Measurements from ENCODE around the gene KRT72. TPM values are rescaled to one million over a fixed set of nuclear protein-coding genes. Genes with fewer than 3 reads are reported as not detected.

The KRT72 gene
- total RNA-seq, 1 donor: not detected

DNA sequence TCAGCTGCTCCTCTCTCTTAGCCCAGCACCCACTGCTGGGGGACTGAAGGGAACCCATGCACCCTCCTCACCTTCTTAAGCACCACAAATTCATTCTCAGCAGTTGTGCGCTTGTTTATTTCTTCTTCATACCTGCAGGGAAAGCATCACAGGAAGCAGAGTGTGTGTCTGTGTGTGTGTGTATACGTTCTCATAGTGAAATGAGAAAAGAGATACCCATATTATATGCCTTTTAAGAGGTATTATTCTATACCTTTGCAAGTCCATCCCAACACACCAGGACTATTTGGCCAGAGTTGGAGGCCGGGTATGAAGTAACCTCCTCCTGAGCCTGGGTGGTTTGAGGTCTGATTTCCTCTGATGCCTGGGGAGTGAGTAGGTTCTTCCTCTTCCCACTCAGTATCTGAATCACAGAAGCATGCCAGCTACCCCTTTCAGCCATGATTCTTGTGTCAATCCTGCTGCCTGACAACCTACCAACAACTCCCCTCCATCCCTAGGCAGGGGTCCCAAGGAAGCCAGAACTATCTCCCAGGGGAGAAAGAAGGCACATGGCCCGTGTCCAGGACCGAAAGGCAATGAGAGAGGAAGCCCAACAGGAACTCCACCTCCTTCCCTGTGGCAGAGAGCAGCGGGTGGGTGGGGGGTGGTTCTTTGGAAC is 14.1 kb upstream of the KRT72 start:
- H3K27me3 ChIP-seq (ENCODE audit: insufficient read depth, low read length): peaks cover 17% of the 10 kb centered on the region
- no peaks in the 10 kb centered on the region for H4K20me1 ChIP-seq (ENCODE audit: insufficient read depth, low read length)
- H3K4me2 ChIP-seq (ENCODE audit: insufficient read depth, low read length): no peak overlapping the region
- TF ChIP-seq, protein P1, sequence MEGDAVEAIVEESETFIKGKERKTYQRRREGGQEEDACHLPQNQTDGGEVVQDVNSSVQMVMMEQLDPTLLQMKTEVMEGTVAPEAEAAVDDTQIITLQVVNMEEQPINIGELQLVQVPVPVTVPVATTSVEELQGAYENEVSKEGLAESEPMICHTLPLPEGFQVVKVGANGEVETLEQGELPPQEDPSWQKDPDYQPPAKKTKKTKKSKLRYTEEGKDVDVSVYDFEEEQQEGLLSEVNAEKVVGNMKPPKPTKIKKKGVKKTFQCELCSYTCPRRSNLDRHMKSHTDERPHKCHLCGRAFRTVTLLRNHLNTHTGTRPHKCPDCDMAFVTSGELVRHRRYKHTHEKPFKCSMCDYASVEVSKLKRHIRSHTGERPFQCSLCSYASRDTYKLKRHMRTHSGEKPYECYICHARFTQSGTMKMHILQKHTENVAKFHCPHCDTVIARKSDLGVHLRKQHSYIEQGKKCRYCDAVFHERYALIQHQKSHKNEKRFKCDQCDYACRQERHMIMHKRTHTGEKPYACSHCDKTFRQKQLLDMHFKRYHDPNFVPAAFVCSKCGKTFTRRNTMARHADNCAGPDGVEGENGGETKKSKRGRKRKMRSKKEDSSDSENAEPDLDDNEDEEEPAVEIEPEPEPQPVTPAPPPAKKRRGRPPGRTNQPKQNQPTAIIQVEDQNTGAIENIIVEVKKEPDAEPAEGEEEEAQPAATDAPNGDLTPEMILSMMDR (IDR thresholded peaks at IDR 0.05; ENCODE audit: extremely low read depth, low read depth, low read length): no peak
- no peaks in the 10 kb centered on the region for H3K9me3 ChIP-seq (ENCODE audit: low read depth, low read length)
- H3K4me3 ChIP-seq (ENCODE audit: insufficient read depth, low read length): no peak overlapping the region
- H3K79me2 ChIP-seq (ENCODE audit: insufficient read depth, low read length): no peaks in the 10 kb centered on the region
- no peaks in the 10 kb centered on the region for H3K36me3 ChIP-seq (ENCODE audit: insufficient read depth, low read length)
- H2AFZ ChIP-seq (ENCODE audit: low read length): no peak overlapping the region
- peaks cover 3% of the 10 kb centered on the region for H3K4me1 ChIP-seq (ENCODE audit: insufficient read depth, low read length)
- H3K27ac ChIP-seq (ENCODE audit: low read depth, low read length): no peak overlapping the region
- DNase-seq (ENCODE audit: insufficient read length, low spot score, missing footprints): peak; percentile 85

DNA sequence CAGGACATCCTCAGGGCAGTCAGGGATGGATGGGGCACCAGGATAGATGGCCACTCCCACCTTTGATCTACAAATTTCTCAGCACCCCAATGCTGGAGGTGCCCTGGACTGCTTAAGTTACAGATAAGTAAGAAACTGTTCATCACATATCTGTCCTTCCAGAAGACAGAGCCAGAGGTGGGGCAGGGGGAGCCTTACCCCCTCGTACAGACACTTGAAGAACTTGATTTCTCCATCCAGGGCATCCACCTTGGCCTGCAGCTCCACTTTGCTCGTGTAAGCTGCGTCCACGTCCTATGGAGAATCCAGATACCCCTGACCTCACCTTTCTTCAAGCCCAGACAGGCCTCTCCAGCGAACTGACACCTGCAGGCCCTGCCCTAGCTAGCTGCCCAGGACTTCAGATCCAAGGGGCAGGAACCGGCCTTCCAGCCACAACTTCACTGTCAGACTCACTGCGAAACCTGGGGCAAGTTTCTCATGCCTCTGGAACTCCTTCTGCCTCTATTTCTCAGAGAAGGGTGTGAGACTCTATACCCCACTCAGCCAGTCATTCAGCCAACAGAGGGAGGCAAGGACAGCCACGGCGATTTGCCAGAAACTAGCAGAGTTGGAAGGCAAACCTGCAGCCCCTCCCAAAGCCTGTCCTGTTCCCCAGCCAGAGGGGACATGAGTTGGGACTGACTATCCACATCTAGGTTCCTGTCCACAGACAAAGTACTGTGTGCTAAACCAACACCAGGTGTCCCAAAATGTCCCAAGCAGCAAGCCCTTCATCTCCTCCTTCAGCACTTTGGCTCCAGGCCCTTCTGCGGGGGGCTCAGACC is 13.3 kb upstream of the KRT72 start:
- H2AFZ ChIP-seq (ENCODE audit: low read length): no peak overlapping the region
- no peaks in the 10 kb centered on the region for H4K20me1 ChIP-seq (ENCODE audit: insufficient read depth, low read length)
- peaks cover 19% of the 10 kb centered on the region for H3K27me3 ChIP-seq (ENCODE audit: insufficient read depth, low read length)
- H3K36me3 ChIP-seq (ENCODE audit: insufficient read depth, low read length): no peaks in the 10 kb centered on the region
- TF ChIP-seq, protein P1 (IDR thresholded peaks at IDR 0.05; ENCODE audit: extremely low read depth, low read depth, low read length): no peak
- H3K4me3 ChIP-seq (ENCODE audit: insufficient read depth, low read length): no peak overlapping the region
- H3K79me2 ChIP-seq (ENCODE audit: insufficient read depth, low read length): no peaks in the 10 kb centered on the region
- H3K4me1 ChIP-seq (ENCODE audit: insufficient read depth, low read length): peaks cover 3% of the 10 kb centered on the region
- no peak overlapping the region for H3K4me2 ChIP-seq (ENCODE audit: insufficient read depth, low read length)
- H3K9me3 ChIP-seq (ENCODE audit: low read depth, low read length): no peaks in the 10 kb centered on the region
- DNase-seq (ENCODE audit: insufficient read length, low spot score, missing footprints): no peak
- H3K27ac ChIP-seq (ENCODE audit: low read depth, low read length): no peak overlapping the region

DNA sequence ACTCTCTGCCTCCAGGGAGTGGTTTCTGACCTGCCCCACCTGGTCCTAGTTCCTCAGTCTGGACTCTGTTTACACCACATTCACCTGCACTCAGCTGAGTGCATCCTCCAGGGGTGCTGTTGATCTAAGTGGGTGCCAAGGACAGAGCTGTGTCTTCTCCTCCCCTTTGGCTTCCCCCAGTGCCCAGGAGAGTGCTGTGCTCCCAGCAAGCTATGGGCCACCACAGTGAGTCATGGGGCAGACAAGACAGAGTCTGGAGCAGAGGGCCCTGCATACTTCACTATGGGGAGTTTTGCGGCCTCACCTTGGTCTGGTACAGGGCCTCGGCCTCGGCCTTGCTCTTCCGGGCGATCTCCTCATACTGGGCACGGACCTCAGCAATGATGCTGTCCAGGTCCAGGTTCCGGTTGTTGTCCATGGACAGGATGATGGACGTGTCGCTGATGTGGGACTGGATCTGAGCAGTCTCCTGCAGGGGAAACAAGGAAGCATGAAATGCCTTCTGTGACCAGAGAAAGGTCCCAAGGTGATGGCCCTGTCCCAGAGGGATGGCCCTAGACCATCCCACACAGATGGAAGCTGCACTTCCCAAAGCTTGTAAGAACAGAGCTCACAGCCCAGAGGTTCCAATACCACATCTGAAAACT is 12.2 kb upstream of the KRT72 start:
- Histone ChIP-seq H4K20me1 (ENCODE audit: insufficient read depth, low read length) (no peaks in the 10 kb centered on the region), H3K4me3 (ENCODE audit: insufficient read depth, low read length) (no peak overlapping the region), H3K79me2 (ENCODE audit: insufficient read depth, low read length) (no peaks in the 10 kb centered on the region), H2AFZ (ENCODE audit: low read length) (no peak overlapping the region), H3K4me1 (ENCODE audit: insufficient read depth, low read length) (peaks cover 3% of the 10 kb centered on the region), H3K27ac (ENCODE audit: low read depth, low read length) (no peak overlapping the region), H3K9me3 (ENCODE audit: low read depth, low read length) (no peaks in the 10 kb centered on the region), H3K27me3 (ENCODE audit: insufficient read depth, low read length) (peaks cover 27% of the 10 kb centered on the region), H3K36me3 (ENCODE audit: insufficient read depth, low read length) (no peaks in the 10 kb centered on the region), H3K4me2 (ENCODE audit: insufficient read depth, low read length) (no peak overlapping the region)
- TF ChIP-seq, protein P1 (IDR thresholded peaks at IDR 0.05; ENCODE audit: extremely low read depth, low read depth, low read length): no peak
- DNase-seq (ENCODE audit: insufficient read length, low spot score, missing footprints): no peak

Measured in osteoblast (primary cell).